Body of pancreas (tissue), 4 donors: ENCODE results near the gene MAX.

Experiments
- POLR2A ChIP-seq, 3 donors: fragments of 450-650 bp; IDR thresholded peaks; one replicate each; pipeline ENCODE4 v1.6.1; 2016; ENCODE audit warnings: antibody characterized with exemption in 3 of 3, mild to moderate bottlenecking in 2 of 3
- TF ChIP-seq, protein P1 (sequence below), 7 experiments: fragments of 450-650 bp in 4 of 7; fragments of 200-600 bp in 3 of 7; sonication (generic) in 3 of 7; IDR thresholded peaks; one replicate each; pipeline ENCODE4 v1.5.1; 2016 to 2019; ENCODE audit warnings: antibody characterized with exemption in 7 of 7

DNA sequence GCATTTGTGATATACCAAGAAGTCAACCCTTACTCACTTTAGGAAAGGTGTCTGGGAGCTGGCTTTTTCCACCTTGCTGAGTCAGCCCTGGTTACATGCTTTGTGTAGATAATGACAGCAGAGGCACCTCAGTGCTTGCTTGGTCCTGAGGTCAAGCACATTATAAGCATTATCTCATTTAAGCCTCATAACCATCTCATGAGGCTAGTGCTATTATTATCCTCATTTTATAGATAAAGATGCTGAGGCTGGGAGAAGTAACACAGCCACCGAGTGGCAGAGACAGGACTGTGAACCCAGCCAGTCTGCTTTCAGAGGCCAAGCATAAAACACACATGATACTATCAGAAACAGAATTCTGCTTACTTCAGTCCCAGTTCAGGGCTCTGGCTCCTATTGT lies 29.4 kb downstream of the MAX start:
- TF ChIP-seq POLR2A (IDR thresholded peaks at IDR 0.05), result no peak
- TF ChIP-seq, protein P1, sequence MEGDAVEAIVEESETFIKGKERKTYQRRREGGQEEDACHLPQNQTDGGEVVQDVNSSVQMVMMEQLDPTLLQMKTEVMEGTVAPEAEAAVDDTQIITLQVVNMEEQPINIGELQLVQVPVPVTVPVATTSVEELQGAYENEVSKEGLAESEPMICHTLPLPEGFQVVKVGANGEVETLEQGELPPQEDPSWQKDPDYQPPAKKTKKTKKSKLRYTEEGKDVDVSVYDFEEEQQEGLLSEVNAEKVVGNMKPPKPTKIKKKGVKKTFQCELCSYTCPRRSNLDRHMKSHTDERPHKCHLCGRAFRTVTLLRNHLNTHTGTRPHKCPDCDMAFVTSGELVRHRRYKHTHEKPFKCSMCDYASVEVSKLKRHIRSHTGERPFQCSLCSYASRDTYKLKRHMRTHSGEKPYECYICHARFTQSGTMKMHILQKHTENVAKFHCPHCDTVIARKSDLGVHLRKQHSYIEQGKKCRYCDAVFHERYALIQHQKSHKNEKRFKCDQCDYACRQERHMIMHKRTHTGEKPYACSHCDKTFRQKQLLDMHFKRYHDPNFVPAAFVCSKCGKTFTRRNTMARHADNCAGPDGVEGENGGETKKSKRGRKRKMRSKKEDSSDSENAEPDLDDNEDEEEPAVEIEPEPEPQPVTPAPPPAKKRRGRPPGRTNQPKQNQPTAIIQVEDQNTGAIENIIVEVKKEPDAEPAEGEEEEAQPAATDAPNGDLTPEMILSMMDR (IDR thresholded peaks at IDR 0.05), result no peak
